ENCODE measurements around the gene BRDT.
A peak's percentile ranks its signal among the peaks of the same experiment; 100 is the strongest.
"Not testable (repeated sequence)": the region's sequence is repeated elsewhere in the genome, so short reads cannot be mapped to it uniquely, and the experiment has no call there.

The BRDT gene

GRCh38 chr1:91993256-91993655 lies 44.1 kb downstream of the BRDT start:
- DNase-seq = no peak

GRCh38 chr1:91997607-91998195 lies 48.5 kb downstream of the BRDT start:
- DNase-seq = peak; percentile 4 to 72

GRCh38 chr1:92004129-92004528 lies 54.9 kb downstream of the BRDT start:
- no peak for DNase-seq

- no peak for DNase-seq
Observed at GRCh38 chr1:92013923-92014322, 64.7 kb downstream of the BRDT start.

GRCh38 chr1:92016720-92017316 lies 67.6 kb downstream of the BRDT start:
- no peak for DNase-seq

- no peak for DNase-seq
Observed at GRCh38 chr1:92017656-92018055, 68.5 kb downstream of the BRDT start.

- DNase-seq = not testable (repeated sequence)
Observed at GRCh38 chr1:92026042-92026441, 76.8 kb downstream of the BRDT start.

- no peak for DNase-seq
Observed at GRCh38 chr1:92026806-92027205, 77.6 kb downstream of the BRDT start.

- no peak for DNase-seq
Observed at GRCh38 chr1:92029241-92029922, 80.2 kb downstream of the BRDT start.

- DNase-seq = peak in 1 of 2 experiments; percentile 15
Observed at GRCh38 chr1:92030656-92031107, 81.5 kb downstream of the BRDT start.

GRCh38 chr1:92031281-92032110 lies 82.3 kb downstream of the BRDT start:
- DNase-seq = no peak

GRCh38 chr1:92037400-92037799 lies 88.2 kb downstream of the BRDT start:
- DNase-seq = no peak

- no peak for DNase-seq
Observed at GRCh38 chr1:92038695-92039346, 89.6 kb downstream of the BRDT start.

- DNase-seq = no peak
Observed at GRCh38 chr1:92040971-92041370, 91.8 kb downstream of the BRDT start.

GRCh38 chr1:92043621-92044020 lies 94.4 kb downstream of the BRDT start:
- no peak for DNase-seq

- DNase-seq = no peak
Observed at GRCh38 chr1:92045766-92046495, 96.7 kb downstream of the BRDT start.

GRCh38 chr1:92051948-92052347 lies 102.7 kb downstream of the BRDT start:
- DNase-seq = no peak
